ENCODE data around the gene KLHL29. TPM values are rescaled to one million over a fixed set of nuclear protein-coding genes. Genes with fewer than 3 reads are reported as not detected.

KLHL29 gene
- total and polyA plus RNA-seq, 2 donors (not counting 1 experiment from before 2014, with no cell fraction given) = 1.3 to 3.4 TPM

DNA sequence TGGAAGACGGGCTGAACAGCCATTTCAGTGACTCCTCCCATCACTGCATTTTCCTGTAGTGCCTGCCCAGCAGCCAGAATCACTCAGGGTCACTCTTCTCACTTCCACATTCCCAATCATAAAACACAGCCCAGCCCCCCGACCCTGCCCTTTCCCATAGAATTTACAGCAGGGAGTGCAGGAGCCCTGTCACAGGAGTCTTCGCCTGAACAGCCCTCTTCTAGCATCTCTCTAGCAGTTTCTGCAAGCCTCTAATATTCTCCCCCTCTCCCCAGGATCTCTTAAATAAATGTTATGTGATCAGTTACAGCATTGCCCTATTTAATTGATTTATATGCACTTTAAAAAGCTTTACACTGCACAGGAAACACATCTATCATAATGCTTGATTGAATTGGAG lies 42.9 kb upstream of the KLHL29 start:
- no peak for DNase-seq
- Histone ChIP-seq H3K4me1 (ENCODE audit: control insufficient read depth in 2 of 2, insufficient read depth in 2 of 2, low read length in 2 of 2) (no peaks in the 10 kb centered on the region), H3K27ac (ENCODE audit: low read length in 2 of 2) (no peak overlapping the region), H2AFZ (ENCODE audit: insufficient read depth, low read depth, low read length, poor library complexity, severe bottlenecking) (no peak overlapping the region), H3K9me3 (ENCODE audit: control extremely low read depth in 1 of 3, control insufficient read depth in 2 of 3, insufficient read depth in 1 of 3, low read length in 2 of 3) (no peaks in the 10 kb centered on the region), H3K4me2 (replicated peaks; ENCODE audit: low read depth, low read length, poor library complexity, severe bottlenecking) (no peak overlapping the region), H3K36me3 (replicated peaks in 1 of 2; ENCODE audit: control extremely low read depth in 1 of 2, control insufficient read depth in 1 of 2, extremely low read depth in 1 of 2, insufficient read depth in 2 of 2, low read length in 1 of 2) (no peaks in the 10 kb centered on the region), H3K9ac (ENCODE audit: low read length) (no peak overlapping the region), H3K27me3 (replicated peaks in 1 of 4; ENCODE audit: control extremely low read depth in 1 of 4, control insufficient read depth in 3 of 4, insufficient read depth in 4 of 4, low read length in 3 of 4) (peaks cover 0 to 4% (median 1%) of the 10 kb centered on the region in 4 experiments), H4K20me1 (ENCODE audit: control insufficient read depth, insufficient read depth, low read length, poor library complexity, severe bottlenecking) (no peaks in the 10 kb centered on the region), H3K79me2 (ENCODE audit: control insufficient read depth, insufficient read depth, low read length) (no peaks in the 10 kb centered on the region), H3K4me3 (ENCODE audit: control extremely low read depth in 1 of 5, extremely low read depth in 1 of 5, insufficient read depth in 1 of 5, low read depth in 2 of 5, low read length in 4 of 5) (no peak overlapping the region)
- 70% methylated on average over 2 of the region's 3 CpGs for WGBS (ENCODE audit: insufficient coverage)
- intact Hi-C loops (cut with micrococcal nuclease) = no loop called here
- Mint-ChIP-seq H3K9me3 (ENCODE audit: insufficient read depth) (no peaks in the 10 kb centered on the region), H3K4me3 (no peak overlapping the region), H3K27ac (no peak overlapping the region), H3K27me3 (peaks cover 32% of the 10 kb centered on the region), H3K4me1 (no peaks in the 10 kb centered on the region)
- ChIA-PET POLR2A (no interaction called here), CTCF (no interaction called here)
- TF ChIP-seq, protein P1, sequence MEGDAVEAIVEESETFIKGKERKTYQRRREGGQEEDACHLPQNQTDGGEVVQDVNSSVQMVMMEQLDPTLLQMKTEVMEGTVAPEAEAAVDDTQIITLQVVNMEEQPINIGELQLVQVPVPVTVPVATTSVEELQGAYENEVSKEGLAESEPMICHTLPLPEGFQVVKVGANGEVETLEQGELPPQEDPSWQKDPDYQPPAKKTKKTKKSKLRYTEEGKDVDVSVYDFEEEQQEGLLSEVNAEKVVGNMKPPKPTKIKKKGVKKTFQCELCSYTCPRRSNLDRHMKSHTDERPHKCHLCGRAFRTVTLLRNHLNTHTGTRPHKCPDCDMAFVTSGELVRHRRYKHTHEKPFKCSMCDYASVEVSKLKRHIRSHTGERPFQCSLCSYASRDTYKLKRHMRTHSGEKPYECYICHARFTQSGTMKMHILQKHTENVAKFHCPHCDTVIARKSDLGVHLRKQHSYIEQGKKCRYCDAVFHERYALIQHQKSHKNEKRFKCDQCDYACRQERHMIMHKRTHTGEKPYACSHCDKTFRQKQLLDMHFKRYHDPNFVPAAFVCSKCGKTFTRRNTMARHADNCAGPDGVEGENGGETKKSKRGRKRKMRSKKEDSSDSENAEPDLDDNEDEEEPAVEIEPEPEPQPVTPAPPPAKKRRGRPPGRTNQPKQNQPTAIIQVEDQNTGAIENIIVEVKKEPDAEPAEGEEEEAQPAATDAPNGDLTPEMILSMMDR (IDR thresholded peaks at IDR 0.05) = no peak
- TF ChIP-seq EZH2 (IDR thresholded peaks at IDR 0.05; ENCODE audit: borderline replicate concordance, insufficient read depth, low read depth, low read length, poor library complexity, severe bottlenecking) = no peak
- no peak for ATAC-seq (ENCODE audit: low read depth)

DNA sequence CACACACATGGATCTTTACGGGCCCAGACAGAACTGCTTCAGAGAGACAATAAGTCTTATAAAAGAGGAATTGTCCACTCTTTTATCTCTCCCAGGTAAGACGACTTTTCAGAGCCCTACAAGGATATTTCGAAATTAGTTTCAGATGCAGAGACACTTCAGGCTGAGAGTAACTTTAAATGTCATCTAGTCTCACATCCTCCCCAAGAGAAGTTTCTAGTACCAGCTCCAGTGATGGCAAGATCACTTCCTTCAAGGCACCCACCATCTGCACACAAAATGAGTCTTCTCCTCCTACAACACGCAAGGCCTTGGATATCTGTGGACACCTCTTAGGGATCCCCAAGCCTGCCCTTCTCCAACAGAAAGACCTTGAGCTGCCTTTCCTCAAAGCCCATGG lies 39.0 kb upstream of the KLHL29 start:
- Mint-ChIP-seq H3K4me1 (no peaks in the 10 kb centered on the region), H3K27me3 (peaks cover 24% of the 10 kb centered on the region), H3K9me3 (ENCODE audit: insufficient read depth) (no peaks in the 10 kb centered on the region), H3K4me3 (no peak overlapping the region), H3K27ac (no peak overlapping the region)
- WGBS (ENCODE audit: insufficient coverage) = 76% methylated on average over 3 of the region's 4 CpGs
- H3K9ac ChIP-seq (ENCODE audit: low read length) = no peak overlapping the region
- peaks cover 0 to 8% (median 0%) of the 10 kb centered on the region in 3 donors for H3K9me3 ChIP-seq (ENCODE audit: control extremely low read depth in 1 of 3, control insufficient read depth in 2 of 3, insufficient read depth in 1 of 3, low read length in 2 of 3)
- no peak overlapping the region for H3K4me3 ChIP-seq (ENCODE audit: control extremely low read depth in 1 of 5, extremely low read depth in 1 of 5, insufficient read depth in 1 of 5, low read depth in 2 of 5, low read length in 4 of 5)
- no peaks in the 10 kb centered on the region for H3K4me1 ChIP-seq (ENCODE audit: control insufficient read depth in 2 of 2, insufficient read depth in 2 of 2, low read length in 2 of 2)
- peaks cover 0 to 4% (median 1%) of the 10 kb centered on the region in 4 experiments for H3K27me3 ChIP-seq (replicated peaks in 1 of 4; ENCODE audit: control extremely low read depth in 1 of 4, control insufficient read depth in 3 of 4, insufficient read depth in 4 of 4, low read length in 3 of 4)
- DNase-seq (no peak), ATAC-seq (ENCODE audit: low read depth) (no peak)
- no peak for TF ChIP-seq EZH2 (IDR thresholded peaks at IDR 0.05; ENCODE audit: borderline replicate concordance, insufficient read depth, low read depth, low read length, poor library complexity, severe bottlenecking)
- TF ChIP-seq, protein P1 (IDR thresholded peaks at IDR 0.05) = no peak
- H3K4me2 ChIP-seq (replicated peaks; ENCODE audit: low read depth, low read length, poor library complexity, severe bottlenecking) = no peak overlapping the region
- ChIA-PET CTCF (no interaction called here), POLR2A (no interaction called here)
- intact Hi-C loops (cut with micrococcal nuclease) = no loop called here
- H3K27ac ChIP-seq (ENCODE audit: low read length in 2 of 2) = no peak overlapping the region
- no peaks in the 10 kb centered on the region for H4K20me1 ChIP-seq (ENCODE audit: control insufficient read depth, insufficient read depth, low read length, poor library complexity, severe bottlenecking)
- no peaks in the 10 kb centered on the region for H3K79me2 ChIP-seq (ENCODE audit: control insufficient read depth, insufficient read depth, low read length)
- H2AFZ ChIP-seq (ENCODE audit: insufficient read depth, low read depth, low read length, poor library complexity, severe bottlenecking) = no peak overlapping the region
- H3K36me3 ChIP-seq (replicated peaks in 1 of 2; ENCODE audit: control extremely low read depth in 1 of 2, control insufficient read depth in 1 of 2, extremely low read depth in 1 of 2, insufficient read depth in 2 of 2, low read length in 1 of 2) = no peaks in the 10 kb centered on the region

Data from B cell (primary cell).